AG09319 (cell line): Measurements from ENCODE around the gene HCAR3.
"Not testable (repeated sequence)": the region's sequence is repeated elsewhere in the genome, so short reads cannot be mapped to it uniquely, and the experiment has no call there.

Experiments used
- DNase-seq: peaks from one replicate; pipeline ENCODE4 v3.0.0-alpha.2; 2010; ENCODE audit warnings: low read depth; ENCODE audit errors: extremely low read depth
- CTCF ChIP-seq: IDR thresholded peaks from 2 replicates; pipeline ENCODE4 v1.5.1; 2011; ENCODE audit warnings: low read depth, mild to moderate bottlenecking, inconsistent platforms, low read length, moderate library complexity

Gene HCAR3

GRCh38 chr12:122729583-122730214 lies 13.1 kb upstream of the HCAR3 start:
- no peak for DNase-seq
- TF ChIP-seq CTCF: no peak

DNA sequence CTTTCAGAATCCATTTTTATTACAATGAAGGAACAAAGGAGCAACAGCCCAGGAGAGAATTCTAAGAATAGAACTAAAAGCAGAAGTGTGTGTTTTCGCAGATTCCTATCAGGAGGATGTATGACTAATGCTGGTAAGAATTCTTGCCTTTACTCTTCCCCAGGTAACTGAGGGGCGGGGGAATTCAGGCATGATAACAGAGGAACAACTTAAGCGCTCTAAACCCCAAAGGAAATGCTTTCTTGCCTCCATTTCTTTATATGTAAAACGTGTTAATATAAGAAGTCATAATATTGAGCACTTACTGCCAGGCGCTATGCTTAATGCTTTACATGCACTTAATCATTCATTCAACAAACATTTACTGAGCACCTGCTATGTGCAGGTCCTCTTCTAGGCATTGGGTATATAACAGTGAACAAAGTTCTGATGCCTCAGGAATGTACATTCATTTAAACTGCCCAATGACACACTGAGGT lies 9.5 kb upstream of the HCAR3 start:
- DNase-seq: no peak
- no peak for TF ChIP-seq CTCF

GRCh38 chr12:122725452-122726079 lies 9.0 kb upstream of the HCAR3 start:
- no peak for TF ChIP-seq CTCF
- no peak for DNase-seq

- TF ChIP-seq CTCF: no peak
- DNase-seq: no peak
Observed at GRCh38 chr12:122724641-122725243, 8.1 kb upstream of the HCAR3 start.

DNA sequence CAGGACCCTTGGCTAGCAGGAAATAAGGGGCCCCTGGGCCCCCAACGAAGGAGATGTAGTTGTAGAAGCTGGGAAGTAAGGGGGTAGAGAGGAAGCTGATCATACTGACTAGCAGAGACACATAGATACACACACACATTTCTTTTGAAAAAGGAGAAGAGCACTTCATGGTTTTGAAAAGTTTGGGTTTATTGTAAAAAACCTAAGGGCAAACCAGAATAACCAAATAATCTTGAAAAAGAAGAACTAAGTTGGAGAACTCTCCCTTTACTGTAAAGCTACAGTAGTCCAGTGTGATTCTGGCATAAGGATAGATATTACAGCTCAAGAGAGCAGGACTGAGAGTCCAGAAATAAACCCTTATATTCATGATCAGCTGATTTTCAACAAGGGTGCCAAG lies 5.8 kb upstream of the HCAR3 start:
- TF ChIP-seq CTCF: no peak
- no peak for DNase-seq

- DNase-seq: no peak
- TF ChIP-seq CTCF: no peak
Observed at GRCh38 chr12:122721057-122721545, 4.5 kb upstream of the HCAR3 start.

DNA sequence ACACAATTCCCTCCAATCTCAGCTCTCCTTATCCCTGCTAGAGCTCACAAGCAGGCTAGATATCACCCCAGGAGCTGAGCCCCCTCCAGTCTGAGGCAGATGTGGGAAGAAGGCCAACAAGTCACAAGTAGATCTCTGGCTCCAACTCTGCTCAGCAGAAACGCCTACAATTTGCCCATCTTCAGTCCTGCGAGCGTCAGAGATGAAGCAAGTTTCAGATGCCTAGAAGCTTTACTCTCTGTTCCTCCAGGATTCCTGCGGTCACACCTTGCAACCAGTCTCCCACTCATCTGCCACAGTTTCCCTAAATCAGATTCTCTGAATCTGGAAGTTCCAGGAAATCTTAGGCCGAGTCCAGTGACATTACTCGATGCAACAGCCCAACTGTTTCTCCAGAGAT lies 1.4 kb downstream of the HCAR3 start:
- DNase-seq: not testable (repeated sequence)

DNA sequence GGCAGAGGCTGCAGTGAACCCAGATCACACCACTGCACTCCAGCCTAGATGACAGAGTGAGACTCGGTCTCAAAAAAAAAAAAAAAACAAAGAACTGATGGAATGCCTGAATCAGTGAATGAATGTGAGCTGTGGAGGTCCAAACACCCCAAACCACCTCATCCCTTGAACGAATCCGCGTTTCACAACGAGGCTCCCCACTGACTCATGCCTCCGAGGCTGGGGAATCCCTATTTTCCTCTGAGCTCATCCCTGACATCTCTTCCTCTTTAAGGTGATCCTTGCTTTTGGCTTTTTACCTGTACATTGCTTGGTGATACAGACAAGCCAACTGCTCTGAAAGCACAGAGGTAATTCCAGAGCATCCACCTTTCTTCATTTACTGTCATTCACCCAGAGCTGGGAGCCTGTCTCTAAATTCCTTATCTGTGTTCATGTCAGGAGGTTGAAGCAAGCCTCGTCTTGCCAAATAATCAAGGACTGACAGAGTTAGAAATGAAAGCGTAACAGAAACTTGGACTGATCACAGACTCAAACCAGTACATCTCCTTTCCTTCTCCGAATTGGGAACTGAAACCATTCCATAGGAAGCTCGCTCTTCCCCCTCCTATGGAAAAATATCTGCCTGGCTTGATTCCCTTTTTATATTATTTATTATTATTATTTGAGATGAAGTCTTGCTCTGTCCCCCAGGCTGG lies 3.0 kb downstream of the HCAR3 start:
- DNase-seq: not testable (repeated sequence)

- DNase-seq: not testable (repeated sequence)
Observed at GRCh38 chr12:122711266-122711665, 5.3 kb downstream of the HCAR3 start.

DNA sequence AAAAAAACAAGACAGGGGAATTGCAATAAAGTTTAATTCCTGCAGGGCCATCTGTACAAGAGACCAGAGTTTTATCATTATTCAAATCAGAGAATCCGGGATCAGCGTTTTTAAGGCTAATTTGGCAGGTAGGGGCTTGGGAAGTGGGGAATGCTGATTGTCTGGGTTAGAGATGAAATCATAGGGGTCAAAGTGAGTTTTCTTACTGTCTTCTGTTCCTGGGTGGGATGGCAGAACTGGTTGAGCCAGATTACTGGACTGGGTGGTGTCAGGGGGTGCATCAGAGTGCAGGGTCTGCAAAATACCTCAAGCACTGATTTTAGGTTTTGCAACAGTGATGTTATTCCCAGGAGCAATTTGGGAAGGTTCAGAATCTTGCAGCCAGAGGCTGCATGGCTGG lies 6.3 kb downstream of the HCAR3 start:
- DNase-seq: not testable (repeated sequence)

DNA sequence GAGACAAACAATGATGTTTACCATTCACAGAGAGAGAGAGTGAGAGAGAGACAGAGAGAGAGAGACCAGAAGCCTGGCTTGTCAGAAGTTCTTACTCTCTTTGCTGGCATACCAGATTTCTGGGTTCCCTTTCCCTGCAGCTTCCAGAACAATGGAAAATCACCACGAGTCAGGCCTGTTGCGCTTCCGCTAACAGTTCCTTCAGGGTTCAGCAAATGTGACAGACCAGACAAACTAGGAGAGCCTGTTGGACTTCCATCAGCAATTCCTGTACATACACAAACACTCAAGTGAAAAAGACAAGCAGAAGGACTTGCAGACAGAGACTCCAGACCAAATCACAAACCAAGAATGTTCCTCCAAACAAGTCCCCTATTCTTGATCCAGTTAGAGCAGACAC lies 7.3 kb downstream of the HCAR3 start:
- not testable (repeated sequence) for DNase-seq

GRCh38 chr12:122703841-122704240 lies 12.8 kb downstream of the HCAR3 start:
- not testable (repeated sequence) for DNase-seq
